ENCODE results near the gene ASPHD2.

Gene ASPHD2

GRCh38 chr22:26442086-26442756, 13.2 kb downstream of the ASPHD2 start:
- no peak overlapping the region for H3K4me3 ChIP-seq (ENCODE audit: low read depth in 1 of 2, low read length in 2 of 2)
- no peak overlapping the region for H2AFZ ChIP-seq (ENCODE audit: low read depth, low read length)
- no peaks in the 10 kb centered on the region for H3K4me1 ChIP-seq (ENCODE audit: insufficient read depth, low read length)
- H3K9ac ChIP-seq (ENCODE audit: low read depth, low read length) = no peak overlapping the region
- no peak for ATAC-seq (ENCODE audit: insufficient read depth, low read depth)
- H3K79me2 ChIP-seq (ENCODE audit: insufficient read depth, low read length) = no peaks in the 10 kb centered on the region
- TF ChIP-seq EZH2 (IDR thresholded peaks at IDR 0.05; ENCODE audit: borderline replicate concordance, low read depth, low read length, severe bottlenecking) (no peak), CTCF (IDR thresholded peaks at IDR 0.05; ENCODE audit: borderline replicate concordance, extremely low read depth, low read length, poor library complexity, severe bottlenecking) (no peak)
- H3K9me3 ChIP-seq (ENCODE audit: insufficient read depth, low read length, severe bottlenecking) = no peaks in the 10 kb centered on the region
- H3K27me3 ChIP-seq (ENCODE audit: insufficient read depth, low read length, poor library complexity) = no peaks in the 10 kb centered on the region
- no peak for DNase-seq
- no peak overlapping the region for H3K4me2 ChIP-seq (ENCODE audit: insufficient read depth, low read length)
- H4K20me1 ChIP-seq (ENCODE audit: insufficient read depth, low read length) = no peaks in the 10 kb centered on the region; the same call in 1 of the 2 replicates
- H3K36me3 ChIP-seq (ENCODE audit: insufficient read depth, low read length) = 0 out of 2 replicates have a peak, but pooled peaks cover 2% of the 10 kb centered on the region
- no peak overlapping the region for H3K27ac ChIP-seq (ENCODE audit: low read length)

- no peaks in the 10 kb centered on the region for H3K79me2 ChIP-seq (ENCODE audit: insufficient read depth, low read length)
Measured at GRCh38 chr22:26443901-26444690, 15.0 kb downstream of the ASPHD2 start.

GRCh38 chr22:26444777-26445176, 15.7 kb downstream of the ASPHD2 start:
- peaks cover 6% of the 10 kb centered on the region for H4K20me1 ChIP-seq (ENCODE audit: insufficient read depth, low read length)
- H2AFZ ChIP-seq (ENCODE audit: low read depth, low read length) = no peak overlapping the region
- TF ChIP-seq CTCF (IDR thresholded peaks at IDR 0.05; ENCODE audit: borderline replicate concordance, extremely low read depth, low read length, poor library complexity, severe bottlenecking) (no peak), EZH2 (IDR thresholded peaks at IDR 0.05; ENCODE audit: borderline replicate concordance, low read depth, low read length, severe bottlenecking) (no peak)
- ATAC-seq (ENCODE audit: insufficient read depth, low read depth) (no peak), DNase-seq (no peak)
- H3K27me3 ChIP-seq (ENCODE audit: insufficient read depth, low read length, poor library complexity) = no peaks in the 10 kb centered on the region
- no peak overlapping the region for H3K27ac ChIP-seq (ENCODE audit: low read length)
- H3K36me3 ChIP-seq (ENCODE audit: insufficient read depth, low read length) = peaks cover 6% of the 10 kb centered on the region; the same call in 1 of the 2 replicates
- no peaks in the 10 kb centered on the region for H3K79me2 ChIP-seq (ENCODE audit: insufficient read depth, low read length)
- H3K9me3 ChIP-seq (ENCODE audit: insufficient read depth, low read length, severe bottlenecking) = no peaks in the 10 kb centered on the region
- no peaks in the 10 kb centered on the region for H3K4me1 ChIP-seq (ENCODE audit: insufficient read depth, low read length)
- H3K4me3 ChIP-seq (ENCODE audit: low read depth in 1 of 2, low read length in 2 of 2) = no peak overlapping the region
- H3K4me2 ChIP-seq (ENCODE audit: insufficient read depth, low read length) = no peak overlapping the region
- no peak overlapping the region for H3K9ac ChIP-seq (ENCODE audit: low read depth, low read length)

More at GRCh38 chr22:26443901-26444690, 15.0 kb downstream of the ASPHD2 start:
- ATAC-seq (ENCODE audit: insufficient read depth, low read depth) (no peak), DNase-seq (no peak)
- no peak overlapping the region for H3K4me3 ChIP-seq (ENCODE audit: low read depth in 1 of 2, low read length in 2 of 2)
- no peak overlapping the region for H3K9ac ChIP-seq (ENCODE audit: low read depth, low read length)
- H3K27ac ChIP-seq (ENCODE audit: low read length) = no peak overlapping the region
- no peaks in the 10 kb centered on the region for H3K27me3 ChIP-seq (ENCODE audit: insufficient read depth, low read length, poor library complexity)
- H2AFZ ChIP-seq (ENCODE audit: low read depth, low read length) = no peak overlapping the region
- H3K4me1 ChIP-seq (ENCODE audit: insufficient read depth, low read length) = no peaks in the 10 kb centered on the region
- peaks cover 6% of the 10 kb centered on the region for H4K20me1 ChIP-seq (ENCODE audit: insufficient read depth, low read length)
- H3K4me2 ChIP-seq (ENCODE audit: insufficient read depth, low read length) = no peak overlapping the region
- 0 out of 2 replicates have a peak, but pooled peaks cover 2% of the 10 kb centered on the region for H3K36me3 ChIP-seq (ENCODE audit: insufficient read depth, low read length)
- TF ChIP-seq EZH2 (IDR thresholded peaks at IDR 0.05; ENCODE audit: borderline replicate concordance, low read depth, low read length, severe bottlenecking) = no peak
- TF ChIP-seq CTCF (IDR thresholded peaks at IDR 0.05; ENCODE audit: borderline replicate concordance, extremely low read depth, low read length, poor library complexity, severe bottlenecking) = no peak
- H3K9me3 ChIP-seq (ENCODE audit: insufficient read depth, low read length, severe bottlenecking) = no peaks in the 10 kb centered on the region
